PC-9 (cell line): ENCODE results near the gene FAM111B. TPM values are rescaled to one million over a fixed set of nuclear protein-coding genes. Genes with fewer than 3 reads are reported as not detected.
"Not testable (repeated sequence)": the region's sequence is repeated elsewhere in the genome, so short reads cannot be mapped to it uniquely, and the experiment has no call there.

Experiments
- BruUV-seq: library from RNA; stranded (reverse); fragments of 400-500 nt; replicated peaks from 2 replicates; lab custom pipeline; 2021; lab: Mats Ljungman, UMichigan
- CTCF ChIA-PET: fragments of 300-600 bp; sonication (Branson Sonifier 250); formaldehyde crosslinking; loops from one replicate; lab custom pipeline; 2022; ENCODE audit warnings: antibody characterized with exemption; lab: Charles Lee
- POLR2A ChIA-PET: fragments of 300-600 bp; sonication (Branson Sonifier 250); formaldehyde crosslinking; loops from one replicate; lab custom pipeline; 2022; ENCODE audit warnings: antibody characterized with exemption; ENCODE audit not compliant: unreplicated experiment; lab: Charles Lee
- DNase-seq, 2 experiments: peaks; one replicate each; pipeline versions ENCODE4 v3.0.0 to v3.0.0-alpha.2; 2015 to 2022; ENCODE audit warnings: mixed read lengths in 1 of 2
- H2AFZ ChIP-seq: fragments of 200-600 bp; sonication (generic); 2 replicates; pipeline ENCODE4 v1.8.1; 2017; ENCODE audit warnings: antibody characterized with exemption
- H3F3A ChIP-seq: fragments of 200-600 bp; sonication (generic); 2 replicates; pipeline ENCODE4 v1.8.1; 2017; ENCODE audit warnings: antibody characterized with exemption, mild to moderate bottlenecking, low read depth; ENCODE audit not compliant: insufficient read depth
- H3K27ac ChIP-seq: fragments of 200-600 bp; sonication (generic); 2 replicates; pipeline ENCODE4 v1.6.1; 2016; ENCODE audit warnings: mixed run types
- H3K27me3 ChIP-seq: fragments of 200-600 bp; sonication (generic); 2 replicates; pipeline ENCODE4 v1.6.1; 2016; ENCODE audit warnings: low read depth, mixed run types; ENCODE audit not compliant: insufficient read depth
- H3K36me3 ChIP-seq: fragments of 200-600 bp; sonication (generic); 2 replicates; pipeline ENCODE4 v1.6.1; 2016; ENCODE audit warnings: low read depth, mixed run types
- H3K4me1 ChIP-seq: fragments of 200-600 bp; sonication (generic); replicated peaks from 2 replicates; pipeline ENCODE4 v1.6.1; 2016; ENCODE audit warnings: mixed run types; ENCODE audit not compliant: insufficient read depth
- H3K4me2 ChIP-seq: fragments of 200-600 bp; sonication (generic); 2 replicates; pipeline ENCODE4 v1.6.1; 2017; ENCODE audit warnings: mixed run types
- H3K4me3 ChIP-seq: fragments of 200-600 bp; sonication (generic); 2 replicates; pipeline ENCODE4 v1.6.1; 2016; ENCODE audit warnings: mixed run types
- H3K79me2 ChIP-seq: fragments of 200-600 bp; sonication (generic); 2 replicates; pipeline ENCODE4 v1.6.1; 2017; ENCODE audit warnings: low read depth, mixed run types
- H3K9me2 ChIP-seq: fragments of 200-600 bp; sonication (generic); 2 replicates; pipeline ENCODE4 v1.8.1; 2017; ENCODE audit warnings: mild to moderate bottlenecking; ENCODE audit not compliant: insufficient read depth
- H3K9me3 ChIP-seq: fragments of 200-600 bp; sonication (generic); 2 replicates; pipeline ENCODE4 v1.8.1; 2016; ENCODE audit warnings: low read depth; ENCODE audit not compliant: insufficient read depth
- H4K20me1 ChIP-seq: fragments of 200-600 bp; sonication (generic); 2 replicates; pipeline ENCODE4 v1.8.1; 2017; ENCODE audit not compliant: insufficient read depth
- EZH2 ChIP-seq: fragments of 200-600 bp; sonication (generic); IDR thresholded peaks from 2 replicates; pipeline ENCODE4 v1.8.0; 2017; ENCODE audit warnings: antibody characterized with exemption, low read depth
- intact Hi-C: fragments of 100-400 bp; cut with micrococcal nuclease; formaldehyde crosslinking; loops from one replicate; pipeline ENCODE4 v1.10.0; 2022; ENCODE audit not compliant: unreplicated experiment
- total RNA-seq: library from RNA; stranded (reverse); gene quantifications from 2 replicates; pipeline ENCODE4 v1.2.3, GENCODE V29; 2021
- TF ChIP-seq, protein P1 (sequence below): fragments of 200-600 bp; sonication (generic); conservative IDR thresholded peaks from 2 replicates; pipeline ENCODE4 v1.6.1; 2017; ENCODE audit warnings: mixed run types, antibody characterized with exemption, mild to moderate bottlenecking, moderate library complexity

FAM111B gene
- total RNA-seq, 1 experiment from 2014 or later = 12.0 TPM

DNA sequence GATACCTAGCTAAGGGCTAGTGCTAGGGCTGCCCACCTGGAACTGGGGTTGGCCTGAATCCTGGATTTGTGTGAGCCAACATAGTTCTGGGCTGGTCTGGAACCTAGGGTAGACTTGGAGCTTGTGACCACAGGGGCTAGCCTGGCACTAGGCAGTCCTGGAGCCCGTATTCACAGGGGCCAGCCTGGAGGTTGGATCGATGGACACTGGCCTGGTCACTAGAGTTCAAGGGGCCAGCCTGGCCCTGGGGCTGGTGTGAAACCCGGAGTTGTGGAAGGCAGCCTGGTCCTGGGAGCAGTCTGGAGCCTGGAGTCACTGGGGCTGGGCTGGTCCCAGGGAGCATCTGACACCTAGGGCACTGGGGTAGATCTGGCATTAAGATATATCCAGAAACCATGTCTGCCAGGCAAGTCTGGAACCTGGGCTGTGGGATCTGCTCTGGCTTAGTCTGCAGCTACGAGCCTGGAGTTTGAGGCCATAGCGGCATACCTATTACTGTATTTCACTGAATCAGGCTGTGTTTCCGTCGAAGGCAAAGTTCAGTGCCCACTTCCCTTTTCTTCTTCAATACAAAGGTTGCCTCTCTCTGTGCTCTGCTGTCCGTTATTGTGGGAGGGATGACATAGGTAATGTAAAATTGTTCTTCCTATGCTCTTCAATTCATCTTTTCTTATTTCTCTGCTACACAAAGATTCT, 30.0 kb upstream of the FAM111B start:
- DNase-seq = no peak
- H3K36me3 ChIP-seq = no peaks in the 10 kb centered on the region
- ChIA-PET CTCF (no interaction called here), POLR2A (no interaction called here)
- H3K9me3 ChIP-seq = no peaks in the 10 kb centered on the region
- no peak overlapping the region for H2AFZ ChIP-seq
- no peaks in the 10 kb centered on the region for H4K20me1 ChIP-seq
- no TSS peak for BruUV-seq
- H3K9me2 ChIP-seq = no peaks in the 10 kb centered on the region
- H3K4me3 ChIP-seq = no peak overlapping the region
- intact Hi-C loops = no loop called here
- no peak for TF ChIP-seq EZH2
- TF ChIP-seq, protein P1, sequence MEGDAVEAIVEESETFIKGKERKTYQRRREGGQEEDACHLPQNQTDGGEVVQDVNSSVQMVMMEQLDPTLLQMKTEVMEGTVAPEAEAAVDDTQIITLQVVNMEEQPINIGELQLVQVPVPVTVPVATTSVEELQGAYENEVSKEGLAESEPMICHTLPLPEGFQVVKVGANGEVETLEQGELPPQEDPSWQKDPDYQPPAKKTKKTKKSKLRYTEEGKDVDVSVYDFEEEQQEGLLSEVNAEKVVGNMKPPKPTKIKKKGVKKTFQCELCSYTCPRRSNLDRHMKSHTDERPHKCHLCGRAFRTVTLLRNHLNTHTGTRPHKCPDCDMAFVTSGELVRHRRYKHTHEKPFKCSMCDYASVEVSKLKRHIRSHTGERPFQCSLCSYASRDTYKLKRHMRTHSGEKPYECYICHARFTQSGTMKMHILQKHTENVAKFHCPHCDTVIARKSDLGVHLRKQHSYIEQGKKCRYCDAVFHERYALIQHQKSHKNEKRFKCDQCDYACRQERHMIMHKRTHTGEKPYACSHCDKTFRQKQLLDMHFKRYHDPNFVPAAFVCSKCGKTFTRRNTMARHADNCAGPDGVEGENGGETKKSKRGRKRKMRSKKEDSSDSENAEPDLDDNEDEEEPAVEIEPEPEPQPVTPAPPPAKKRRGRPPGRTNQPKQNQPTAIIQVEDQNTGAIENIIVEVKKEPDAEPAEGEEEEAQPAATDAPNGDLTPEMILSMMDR = no peak
- peaks cover 40% of the 10 kb centered on the region for H3K27me3 ChIP-seq
- no peaks in the 10 kb centered on the region for H3K79me2 ChIP-seq
- no peak overlapping the region for H3K27ac ChIP-seq
- no peak overlapping the region for H3K4me2 ChIP-seq
- H3F3A ChIP-seq = no peaks in the 10 kb centered on the region
- H3K4me1 ChIP-seq = no peaks in the 10 kb centered on the region

- TF ChIP-seq EZH2 = no peak
- TF ChIP-seq, protein P1 = no peak
- H3K79me2 ChIP-seq = no peaks in the 10 kb centered on the region
- CTCF ChIA-PET = no interaction called here
- peaks cover 53% of the 10 kb centered on the region for H3K27me3 ChIP-seq
- no peak overlapping the region for H3K4me2 ChIP-seq
- H3K9me2 ChIP-seq = no peaks in the 10 kb centered on the region
- POLR2A ChIA-PET = no interaction called here
- no peak overlapping the region for H3K4me3 ChIP-seq
- H3K9me3 ChIP-seq = no peaks in the 10 kb centered on the region
- no TSS peak for BruUV-seq
- no peaks in the 10 kb centered on the region for H3K36me3 ChIP-seq
- DNase-seq = no peak
- H3F3A ChIP-seq = no peaks in the 10 kb centered on the region
- no peaks in the 10 kb centered on the region for H4K20me1 ChIP-seq
- intact Hi-C loops = no loop called here
- no peak overlapping the region for H2AFZ ChIP-seq
- H3K4me1 ChIP-seq = no peaks in the 10 kb centered on the region
- H3K27ac ChIP-seq = no peak overlapping the region
Measured at GRCh38 chr11:59078435-59078834, 28.6 kb upstream of the FAM111B start.

- Histone ChIP-seq H3F3A (no peaks in the 10 kb centered on the region), H4K20me1 (no peaks in the 10 kb centered on the region), H3K27me3 (peaks cover 59% of the 10 kb centered on the region), H3K4me2 (no peak overlapping the region), H2AFZ (no peak overlapping the region), H3K4me1 (no peaks in the 10 kb centered on the region), H3K79me2 (no peaks in the 10 kb centered on the region), H3K27ac (no peak overlapping the region), H3K9me2 (no peaks in the 10 kb centered on the region), H3K9me3 (no peaks in the 10 kb centered on the region), H3K4me3 (no peak overlapping the region), H3K36me3 (no peaks in the 10 kb centered on the region)
- no TSS peak for BruUV-seq
- POLR2A ChIA-PET = no interaction called here
- intact Hi-C loops = no loop called here
- CTCF ChIA-PET = no interaction called here
- TF ChIP-seq, protein P1 = no peak
- TF ChIP-seq EZH2 = no peak
- DNase-seq = no peak
Measured at GRCh38 chr11:59079086-59079485, 28.0 kb upstream of the FAM111B start.

DNA sequence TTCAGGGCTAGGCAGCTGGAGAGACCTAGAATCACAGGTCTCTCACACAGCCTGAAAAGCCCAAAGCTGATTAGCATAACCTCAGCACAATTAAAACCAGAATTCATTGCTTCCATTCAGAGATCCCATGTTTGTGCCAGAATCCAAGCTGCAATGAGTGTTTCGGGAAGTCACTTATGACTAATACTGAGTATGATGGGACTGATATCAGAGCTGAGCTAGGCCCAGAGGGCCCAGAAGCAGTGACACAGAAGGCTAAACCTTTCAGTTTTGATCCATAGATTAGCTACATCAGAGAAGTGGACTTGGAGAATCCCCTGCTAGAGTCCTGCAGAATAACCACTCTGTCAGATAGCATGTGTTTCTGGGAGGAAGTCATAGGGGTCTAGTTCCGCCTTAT, 26.6 kb upstream of the FAM111B start:
- H3K4me2 ChIP-seq, DNase-seq, POLR2A ChIA-PET, H3K4me3 ChIP-seq, H4K20me1 ChIP-seq, H3K9me3 ChIP-seq, CTCF ChIA-PET, H2AFZ ChIP-seq, H3K27ac ChIP-seq, H3K9me2 ChIP-seq, H3K36me3 ChIP-seq, H3K79me2 ChIP-seq, intact Hi-C loops, H3K4me1 ChIP-seq, H3F3A ChIP-seq, BruUV-seq: not testable (repeated sequence)
- H3K27me3 ChIP-seq = peaks cover 72% of the 10 kb centered on the region

- CTCF ChIA-PET, POLR2A ChIA-PET, intact Hi-C loops, H3K4me3 ChIP-seq, H3K36me3 ChIP-seq, H3K9me3 ChIP-seq, DNase-seq, H3K4me1 ChIP-seq, H3K4me2 ChIP-seq, BruUV-seq, H4K20me1 ChIP-seq, H2AFZ ChIP-seq, H3K27ac ChIP-seq, H3K79me2 ChIP-seq, H3K9me2 ChIP-seq, H3F3A ChIP-seq: not testable (repeated sequence)
- peaks cover 82% of the 10 kb centered on the region for H3K27me3 ChIP-seq
Measured at GRCh38 chr11:59081430-59082020, 25.5 kb upstream of the FAM111B start.
